ENCODE results near the gene SRSF9.
"Not testable (repeated sequence)": the region's sequence is repeated elsewhere in the genome, so short reads cannot be mapped to it uniquely, and the experiment has no call there.

Gene SRSF9

GRCh38 chr12:120481022-120481767 lies 11.6 kb upstream of the SRSF9 start:
- DNase-seq = no peak

GRCh38 chr12:120480211-120480610 lies 10.7 kb upstream of the SRSF9 start:
- no peak for DNase-seq

- DNase-seq = no peak
Measured at GRCh38 chr12:120479458-120479857, 9.9 kb upstream of the SRSF9 start.

GRCh38 chr12:120475643-120476042 lies 6.1 kb upstream of the SRSF9 start:
- no peak for DNase-seq

- no peak for DNase-seq
Measured at GRCh38 chr12:120474616-120474960, 5.0 kb upstream of the SRSF9 start.

GRCh38 chr12:120473807-120474615 lies 4.5 kb upstream of the SRSF9 start:
- DNase-seq = peak; percentile 38

- no peak for DNase-seq
Measured at GRCh38 chr12:120472521-120472920, 3.0 kb upstream of the SRSF9 start.

- peak; percentile 65 for DNase-seq
Measured at GRCh38 chr12:120470150-120470784, 719 bp upstream of the SRSF9 start.

- DNase-seq = peak; percentile 73
Measured at GRCh38 chr12:120468821-120469449, 613 bp downstream of the SRSF9 start.

GRCh38 chr12:120468325-120468820 lies 1.2 kb downstream of the SRSF9 start:
- peak; percentile 28 for DNase-seq

- DNase-seq = no peak
Measured at GRCh38 chr12:120467439-120467838, 2.1 kb downstream of the SRSF9 start.

GRCh38 chr12:120466560-120467315 lies 2.8 kb downstream of the SRSF9 start:
- DNase-seq = peak; percentile 75

GRCh38 chr12:120465756-120466155 lies 3.8 kb downstream of the SRSF9 start:
- DNase-seq = no peak

- DNase-seq = no peak
Measured at GRCh38 chr12:120463712-120464111, 5.8 kb downstream of the SRSF9 start.

- no peak for DNase-seq
Measured at GRCh38 chr12:120462099-120462640, 7.4 kb downstream of the SRSF9 start.

- DNase-seq = no peak
Measured at GRCh38 chr12:120460157-120460556, 9.4 kb downstream of the SRSF9 start.

- peak; percentile 76 for DNase-seq
Measured at GRCh38 chr12:120457133-120457532, 12.4 kb downstream of the SRSF9 start.

- DNase-seq = no peak
Measured at GRCh38 chr12:120455302-120455701, 14.2 kb downstream of the SRSF9 start.

- peak; percentile 66 for DNase-seq
Measured at GRCh38 chr12:120453977-120454376, 15.6 kb downstream of the SRSF9 start.

- DNase-seq = no peak
Measured at GRCh38 chr12:120453060-120453750, 16.3 kb downstream of the SRSF9 start.

GRCh38 chr12:120452524-120452923 lies 17.0 kb downstream of the SRSF9 start:
- DNase-seq = not testable (repeated sequence)

Data from NCI-H82 (cell line).